HG02798 (cell line): ENCODE measurements around the gene LHFPL3.

ENCODE experiments used
- ATAC-seq: cut with Tn5 transposase; IDR thresholded peaks from one replicate; pipeline ENCODE4 v1.9.1; 2021; ENCODE audit warnings: mild to moderate bottlenecking; ENCODE audit not compliant: unreplicated experiment, poor library complexity

Gene LHFPL3

DNA sequence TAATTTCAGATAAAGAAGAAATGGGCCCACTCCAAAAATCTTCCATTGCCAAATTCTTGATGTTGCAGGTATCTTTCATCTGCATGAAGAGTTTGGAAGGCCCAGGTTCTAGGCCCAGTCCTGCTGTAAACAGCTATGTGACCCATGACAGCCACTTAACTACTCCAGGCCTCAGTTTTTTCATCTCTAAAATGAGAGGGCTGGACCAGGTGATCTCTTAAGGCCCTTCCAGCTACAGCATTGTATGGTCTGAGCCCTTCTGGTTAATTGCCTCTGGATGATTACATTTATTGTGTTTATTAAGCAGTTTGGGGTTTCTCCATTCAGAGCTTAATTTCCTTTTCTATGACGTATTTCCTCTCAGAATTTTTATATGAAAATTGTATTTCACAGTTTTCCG, 494.8 kb downstream of the LHFPL3 start:
- ATAC-seq: no peak

- no peak for ATAC-seq
Observed at GRCh38 chr7:104825099-104825498, 496.7 kb downstream of the LHFPL3 start.

DNA sequence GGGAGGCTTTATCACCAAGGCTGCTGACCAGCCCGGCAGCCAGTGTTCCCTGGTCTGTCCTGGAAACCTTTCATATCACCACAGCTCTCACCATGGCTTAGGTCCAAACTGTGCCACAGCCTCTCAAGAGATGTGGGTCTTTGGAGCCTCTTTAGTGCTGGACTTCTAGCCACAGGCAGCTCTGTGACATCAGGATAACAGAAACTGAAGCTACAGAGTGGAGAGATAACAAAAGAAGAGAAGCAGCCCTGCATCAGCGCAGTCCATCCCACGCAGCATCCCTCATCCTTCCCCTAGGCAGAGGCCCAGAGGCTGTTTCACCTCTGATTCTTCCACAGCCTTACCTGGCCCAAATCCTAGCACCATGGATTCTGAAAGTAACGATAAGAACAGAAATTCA, 497.7 kb downstream of the LHFPL3 start:
- no peak for ATAC-seq

DNA sequence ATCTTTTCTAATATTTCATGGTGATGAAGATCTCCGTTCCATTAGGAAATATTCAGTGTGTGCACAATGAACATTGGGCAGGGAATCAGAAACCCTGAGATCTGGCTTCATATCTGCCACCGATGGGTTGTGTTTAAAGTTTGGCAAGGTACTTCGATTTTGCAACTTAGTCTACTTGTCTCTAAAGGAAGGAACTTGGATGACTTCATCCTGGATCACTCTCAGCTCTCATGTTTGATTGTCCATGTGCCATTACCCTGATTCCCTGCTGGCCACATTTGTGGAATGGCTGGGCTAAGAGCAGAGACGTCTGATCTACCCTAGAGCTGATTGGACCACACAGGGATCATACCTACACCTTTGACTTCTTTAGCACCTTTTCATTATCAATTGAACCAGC, 508.6 kb downstream of the LHFPL3 start:
- no peak for ATAC-seq

DNA sequence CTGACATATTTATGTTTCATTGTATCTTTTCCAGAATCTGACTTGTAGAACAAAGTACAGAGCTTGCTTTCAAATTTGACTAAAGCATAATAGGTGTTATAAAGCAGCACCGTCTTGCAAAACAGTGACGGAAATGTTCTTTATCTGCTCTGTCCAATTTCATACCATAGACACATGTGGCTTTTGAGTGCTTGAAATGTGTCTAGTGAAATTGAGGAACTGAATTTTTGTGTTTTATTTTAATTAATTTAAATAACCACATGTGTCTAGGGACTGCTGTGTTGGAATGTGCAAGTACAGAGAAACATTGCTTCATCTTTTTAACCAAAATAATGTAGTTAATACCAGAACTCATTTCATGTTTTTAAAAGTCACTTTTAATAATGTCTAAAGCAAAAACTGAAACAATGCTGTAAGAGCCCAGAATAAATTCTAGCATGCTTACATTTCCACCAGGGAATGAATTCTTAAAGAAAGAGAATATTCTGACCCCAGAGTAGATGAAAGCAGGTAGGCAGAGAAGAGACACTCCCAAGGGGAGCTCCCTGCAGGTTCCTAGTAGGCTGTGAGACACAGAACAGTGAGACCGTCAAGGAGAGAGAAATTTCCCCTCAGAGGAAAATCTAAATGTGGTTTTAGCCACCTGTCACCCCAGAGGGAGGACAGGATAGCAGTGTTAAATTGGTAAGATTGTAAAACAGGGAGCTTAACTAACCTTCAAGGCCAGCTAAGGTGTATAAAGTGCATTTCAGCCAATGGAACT, 510.3 kb downstream of the LHFPL3 start:
- no peak for ATAC-seq

- ATAC-seq: no peak
Observed at GRCh38 chr7:104839842-104840241, 511.4 kb downstream of the LHFPL3 start.

DNA sequence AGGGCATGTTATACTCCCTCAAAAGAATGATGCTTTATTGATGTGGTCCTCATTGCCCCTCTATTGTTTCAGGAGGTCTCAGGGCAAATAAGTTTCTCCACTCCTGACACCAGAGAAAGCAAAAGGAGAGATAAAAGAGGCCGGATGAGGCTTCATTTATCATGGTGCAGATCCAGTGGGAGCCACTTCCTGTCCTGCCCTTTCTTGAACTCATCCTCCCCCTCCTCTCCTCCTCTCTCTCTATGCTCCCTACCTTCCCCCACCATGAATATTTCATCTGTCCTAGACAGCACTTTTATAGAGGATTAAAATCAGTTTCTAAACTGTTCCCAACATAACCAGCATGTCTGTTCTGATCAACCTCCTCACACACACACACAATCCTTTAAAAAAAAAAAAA, 513.4 kb downstream of the LHFPL3 start:
- no peak for ATAC-seq

DNA sequence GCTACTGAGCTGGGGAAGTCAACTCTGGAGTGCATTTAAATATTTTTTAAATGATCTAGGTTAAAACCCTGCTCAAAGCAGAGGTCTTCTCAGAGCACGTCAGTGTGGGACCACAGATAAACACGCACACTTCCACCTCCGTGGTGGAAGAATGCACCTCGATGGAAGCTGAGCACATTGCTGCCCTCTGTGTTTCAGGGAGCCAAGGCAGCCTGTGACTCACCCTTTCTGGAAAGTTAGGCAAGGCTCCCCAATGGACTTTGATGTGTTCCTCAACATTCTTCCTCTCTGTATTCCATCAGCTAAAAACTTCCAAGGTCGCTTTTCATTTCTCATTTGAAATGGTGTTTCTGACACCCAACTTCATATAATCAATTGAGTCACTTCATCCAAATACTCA, 514.8 kb downstream of the LHFPL3 start:
- no peak for ATAC-seq

DNA sequence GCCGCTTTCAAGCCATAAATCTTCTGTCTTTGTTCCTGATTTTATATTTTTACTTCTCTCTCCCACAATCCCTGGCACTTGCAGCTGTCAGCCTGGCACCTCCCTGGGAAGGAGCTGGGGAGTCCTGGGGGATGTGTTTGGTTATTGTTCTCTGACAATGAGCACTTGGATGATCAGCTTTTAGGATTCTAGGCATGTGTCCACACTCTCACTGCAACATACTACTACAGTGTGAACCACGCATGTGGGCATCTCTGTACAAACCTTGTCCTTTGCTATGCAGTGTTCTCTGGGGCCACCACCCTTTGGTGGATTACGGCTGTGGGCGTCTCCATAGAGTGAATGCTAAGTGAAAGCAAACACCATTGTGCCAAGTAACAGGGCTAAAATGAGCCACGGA, 517.2 kb downstream of the LHFPL3 start:
- ATAC-seq: no peak

- ATAC-seq: no peak
Observed at GRCh38 chr7:104846731-104847130, 518.3 kb downstream of the LHFPL3 start.

- peak; percentile 49 for ATAC-seq
Observed at GRCh38 chr7:104848138-104848990, 520.0 kb downstream of the LHFPL3 start.

DNA sequence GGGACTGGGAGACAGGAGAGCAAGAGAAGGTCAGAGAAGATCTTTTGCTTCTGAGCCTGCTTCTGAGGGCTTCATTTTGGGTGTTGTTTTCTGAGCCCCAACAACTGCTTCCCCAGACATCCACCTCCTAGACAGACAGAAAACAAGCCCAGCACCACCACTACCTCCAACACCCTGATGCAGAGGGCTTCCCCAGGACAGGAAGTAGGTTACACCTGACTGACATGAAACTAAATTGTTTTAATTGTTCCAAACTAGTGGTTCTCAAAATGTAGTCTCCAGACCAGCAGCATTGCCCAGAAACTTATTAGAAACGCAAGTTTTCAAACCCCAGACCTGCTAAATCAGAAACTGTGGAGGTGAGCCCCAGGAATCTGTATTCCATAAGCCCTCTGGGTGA, 522.0 kb downstream of the LHFPL3 start:
- no peak for ATAC-seq

DNA sequence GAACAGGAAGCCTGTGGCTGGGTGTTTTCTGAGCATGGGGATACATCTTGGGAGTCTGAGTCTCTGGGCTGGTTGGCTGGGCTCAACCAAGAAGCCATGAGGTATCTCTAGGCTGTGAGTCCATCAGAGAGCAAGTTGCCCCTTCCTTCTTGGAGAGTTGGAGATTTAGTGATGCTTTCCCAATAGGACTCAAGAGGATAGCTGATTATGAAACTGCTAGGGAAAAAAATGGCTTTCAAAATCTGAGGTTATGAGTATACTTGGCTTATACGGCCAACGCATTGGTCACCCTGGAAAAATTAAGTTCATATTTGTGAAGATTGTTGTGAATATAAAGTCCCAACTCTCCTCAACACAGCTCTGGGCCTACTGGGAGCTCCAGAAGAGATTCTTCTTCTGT, 522.9 kb downstream of the LHFPL3 start:
- no peak for ATAC-seq

DNA sequence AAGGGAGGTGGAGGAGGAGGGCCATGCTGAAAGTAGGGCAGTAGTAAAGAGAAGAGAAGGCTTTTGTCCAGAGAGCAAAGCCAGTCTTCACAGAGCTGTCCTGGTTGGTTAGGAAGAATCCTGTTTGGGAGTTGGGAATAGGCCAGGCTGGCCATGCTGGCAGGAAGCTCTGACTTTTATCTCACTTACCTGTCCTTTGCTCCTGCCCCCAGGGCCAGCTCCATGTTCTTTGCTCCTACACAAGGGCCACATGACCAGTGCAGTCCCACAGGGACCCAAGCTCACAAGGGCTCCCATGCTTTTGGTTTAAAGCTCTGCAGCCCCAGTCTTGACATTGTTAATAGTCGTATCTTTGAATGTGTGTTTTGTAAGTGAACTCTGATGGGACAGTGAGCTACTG, 524.0 kb downstream of the LHFPL3 start:
- ATAC-seq: no peak

DNA sequence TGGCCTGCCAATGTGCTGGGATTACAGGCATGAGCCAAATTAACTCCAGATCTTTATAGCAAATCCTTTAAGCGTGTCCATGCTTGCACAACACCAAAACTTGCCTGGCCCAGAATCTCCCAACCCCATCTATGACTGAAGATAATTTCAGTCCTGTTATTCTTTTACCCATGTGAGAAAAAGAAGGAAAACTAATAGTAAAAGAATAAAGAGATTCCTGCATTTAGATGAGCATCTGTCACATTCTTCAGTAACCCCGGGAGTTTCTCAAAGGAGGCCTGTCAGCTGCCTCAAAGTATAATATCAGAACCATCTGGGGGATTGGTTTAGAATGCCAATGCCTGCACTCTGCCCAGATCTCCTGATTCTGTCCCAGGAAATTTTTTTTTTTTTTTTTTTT, 527.5 kb downstream of the LHFPL3 start:
- ATAC-seq: no peak

- ATAC-seq: no peak
Observed at GRCh38 chr7:104857458-104858425, 529.3 kb downstream of the LHFPL3 start.

DNA sequence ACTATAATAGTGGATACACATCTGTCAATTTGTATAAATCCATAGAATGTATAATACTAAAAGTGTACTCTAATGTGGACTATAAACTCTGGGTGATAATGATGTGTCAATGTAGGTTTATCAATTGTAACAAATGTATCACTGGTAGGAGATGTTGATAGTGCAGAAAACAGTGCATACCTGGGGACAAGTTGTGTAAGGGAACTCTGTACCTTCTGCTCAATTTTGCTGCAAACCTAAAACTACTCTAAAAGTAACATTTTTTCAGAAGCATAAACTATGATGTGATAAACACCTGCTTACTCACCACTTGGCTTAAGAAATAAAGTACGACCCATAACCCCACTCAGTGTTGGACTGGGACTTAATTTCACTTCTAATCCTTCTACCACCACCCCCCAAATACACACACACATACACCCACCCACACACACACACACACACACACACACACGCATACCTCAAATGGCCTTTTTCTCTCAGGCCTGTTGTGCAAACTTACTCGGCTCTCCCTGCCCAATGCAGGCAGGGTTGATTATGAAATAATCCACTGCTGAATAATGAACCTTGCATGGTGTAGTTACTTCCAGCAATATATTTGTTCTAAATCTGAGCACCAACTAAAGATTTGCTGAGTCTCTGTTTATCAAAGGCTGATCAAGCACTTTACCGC, 531.5 kb downstream of the LHFPL3 start:
- no peak for ATAC-seq

DNA sequence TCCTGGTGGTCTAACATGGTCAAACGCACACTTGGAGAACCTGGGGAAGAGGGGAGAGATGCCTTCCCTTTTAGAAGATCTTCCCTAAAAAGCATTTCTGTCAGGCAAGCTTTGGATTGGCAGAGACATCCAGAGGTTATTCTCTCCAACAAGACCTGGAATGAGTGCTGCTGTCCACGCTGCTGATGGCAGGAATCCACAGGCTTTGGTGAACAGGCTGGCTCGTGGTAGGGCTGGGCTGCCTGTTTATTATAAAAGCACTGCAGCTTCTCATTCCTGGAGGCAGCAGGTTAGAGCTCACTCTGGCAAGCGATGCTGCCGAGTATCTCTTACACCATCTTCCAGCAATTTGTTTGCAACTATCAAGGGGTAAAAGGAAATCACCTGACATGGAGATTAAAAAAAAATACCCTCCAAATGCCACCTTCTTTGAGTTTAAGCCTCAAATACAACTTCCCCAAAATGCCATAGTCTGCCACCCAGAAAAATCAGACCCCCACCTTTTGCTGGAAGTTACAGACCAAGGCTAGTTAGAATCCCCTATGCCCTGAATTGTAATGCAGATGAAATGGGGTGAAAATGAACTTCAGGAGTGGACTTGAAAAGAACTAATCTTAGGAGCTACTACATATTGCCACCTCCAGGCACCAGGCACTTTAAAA, 533.5 kb downstream of the LHFPL3 start:
- no peak for ATAC-seq

DNA sequence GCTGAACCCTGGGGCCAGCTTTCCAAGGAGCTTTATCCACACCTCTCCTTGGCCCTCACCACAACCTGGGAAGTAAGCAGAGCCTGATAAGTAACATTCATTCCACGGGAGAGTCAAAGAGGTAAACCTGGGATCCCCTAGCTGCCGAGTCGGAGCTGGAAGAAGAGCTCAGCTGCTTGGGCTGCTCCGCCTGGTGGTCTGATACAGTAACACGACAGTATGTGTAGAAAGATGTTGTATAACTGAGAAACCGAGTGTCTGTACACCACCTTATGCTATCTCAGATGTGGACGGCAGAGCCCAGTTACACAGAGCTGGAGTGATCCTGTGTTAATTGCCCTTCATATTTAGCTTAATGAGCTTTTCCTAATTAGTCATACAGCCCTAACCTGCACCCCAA, 534.3 kb downstream of the LHFPL3 start:
- ATAC-seq: no peak

- ATAC-seq: no peak
Observed at GRCh38 chr7:104873401-104873800, 545.0 kb downstream of the LHFPL3 start.
